ENCODE results near the gene METRNL.

The METRNL gene

GRCh38 chr17:83142619-83143018 is 63.2 kb downstream of the METRNL start:
- no peak for DNase-seq (ENCODE audit: low spot score)

- no peak for DNase-seq (ENCODE audit: low spot score)
These were observed 64.4 kb downstream of the METRNL start for GRCh38 chr17:83143817-83144231.

Data from cerebellar cortex (tissue), 1 donor.